T-helper 1 cell treated with Interleukin-12 subunit alpha and Interleukin-12 subunit beta and Interleukin-4 antibody, amounts not matched to agents 30 μg/mL and 1 μg/mL, for 36 hours (primary cell): Measurements from ENCODE around the gene EXOC4.

Experiments used
- H3K27ac Mint-ChIP-seq: one replicate; pipeline ENCODE4 v1.8.0; 2021; ENCODE audit warnings: mild to moderate bottlenecking, mixed read lengths
- H3K27me3 Mint-ChIP-seq: one replicate; pipeline ENCODE4 v1.8.0; 2021; ENCODE audit warnings: low read depth, mixed read lengths
- H3K36me3 Mint-ChIP-seq: one replicate; pipeline ENCODE4 v1.8.0; 2021; ENCODE audit warnings: low read depth, mixed read lengths
- H3K4me1 Mint-ChIP-seq: one replicate; pipeline ENCODE4 v1.8.0; 2021; ENCODE audit warnings: low read depth, mixed read lengths
- H3K4me3 Mint-ChIP-seq: one replicate; pipeline ENCODE4 v1.8.0; 2021; ENCODE audit warnings: mild to moderate bottlenecking, moderate library complexity, mixed read lengths
- H3K9me3 Mint-ChIP-seq: one replicate; pipeline ENCODE4 v1.8.0; 2021; ENCODE audit warnings: mixed read lengths

Gene EXOC4

GRCh38 chr7:134048166-134048565 lies 795.3 kb downstream of the EXOC4 start:
- no peaks in the 10 kb centered on the region for H3K9me3 Mint-ChIP-seq
- H3K36me3 Mint-ChIP-seq, result no peaks in the 10 kb centered on the region
- no peak overlapping the region for H3K27ac Mint-ChIP-seq
- H3K4me3 Mint-ChIP-seq, result no peak overlapping the region
- H3K4me1 Mint-ChIP-seq, result no peaks in the 10 kb centered on the region
- H3K27me3 Mint-ChIP-seq, result no peaks in the 10 kb centered on the region

- Mint-ChIP-seq H3K27ac (no peak overlapping the region), H3K4me1 (no peaks in the 10 kb centered on the region), H3K36me3 (no peaks in the 10 kb centered on the region), H3K4me3 (no peak overlapping the region), H3K27me3 (no peaks in the 10 kb centered on the region), H3K9me3 (no peaks in the 10 kb centered on the region)
These were observed 798.1 kb downstream of the EXOC4 start for GRCh38 chr7:134051020-134051419.

DNA sequence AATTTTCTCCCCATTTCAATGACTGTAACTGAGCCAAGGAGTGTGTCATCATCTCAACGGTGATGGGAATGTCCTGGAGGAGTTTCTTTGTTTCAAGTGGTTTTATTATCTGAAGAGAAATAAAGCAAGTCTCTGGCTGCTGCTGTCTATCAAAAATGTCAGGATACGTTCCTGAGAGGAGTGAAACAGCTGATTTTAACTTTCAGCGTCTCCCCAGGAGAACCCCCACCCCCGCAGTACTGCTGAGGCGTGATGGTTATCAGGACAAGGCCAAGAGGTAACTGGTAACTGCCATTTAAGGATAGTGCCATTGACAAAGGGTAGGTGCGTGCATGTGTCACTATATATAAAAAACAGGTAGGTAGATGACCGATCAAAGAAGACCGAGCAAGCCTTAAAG lies 803.9 kb downstream of the EXOC4 start:
- no peaks in the 10 kb centered on the region for H3K9me3 Mint-ChIP-seq

DNA sequence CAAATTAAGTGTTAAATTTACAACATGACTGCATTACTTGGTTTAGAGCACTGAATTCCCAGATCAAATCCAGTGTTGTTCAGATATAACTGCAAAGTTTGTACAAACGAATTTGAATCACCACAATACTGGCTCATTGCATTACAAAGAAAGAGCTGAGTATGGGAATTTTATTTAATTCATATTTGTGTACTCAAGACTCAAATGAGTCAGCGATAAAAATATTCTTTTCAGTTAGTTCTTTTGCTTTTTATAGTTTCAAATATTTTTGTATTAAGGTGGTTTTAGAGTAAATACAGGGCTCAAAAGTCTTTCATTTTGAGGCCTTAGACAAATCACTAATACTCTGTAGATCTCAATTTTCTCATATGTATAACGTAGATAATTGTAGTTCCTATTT lies 805.6 kb downstream of the EXOC4 start:
- Mint-ChIP-seq H3K27me3 (no peaks in the 10 kb centered on the region), H3K27ac (no peak overlapping the region), H3K36me3 (no peaks in the 10 kb centered on the region), H3K9me3 (no peaks in the 10 kb centered on the region), H3K4me1 (no peaks in the 10 kb centered on the region), H3K4me3 (no peak overlapping the region)

More for the DNA sequence above, 803.9 kb downstream of the EXOC4 start:
- Mint-ChIP-seq H3K4me1 (no peaks in the 10 kb centered on the region), H3K27me3 (no peaks in the 10 kb centered on the region), H3K4me3 (no peak overlapping the region), H3K27ac (no peak overlapping the region), H3K36me3 (no peaks in the 10 kb centered on the region)

DNA sequence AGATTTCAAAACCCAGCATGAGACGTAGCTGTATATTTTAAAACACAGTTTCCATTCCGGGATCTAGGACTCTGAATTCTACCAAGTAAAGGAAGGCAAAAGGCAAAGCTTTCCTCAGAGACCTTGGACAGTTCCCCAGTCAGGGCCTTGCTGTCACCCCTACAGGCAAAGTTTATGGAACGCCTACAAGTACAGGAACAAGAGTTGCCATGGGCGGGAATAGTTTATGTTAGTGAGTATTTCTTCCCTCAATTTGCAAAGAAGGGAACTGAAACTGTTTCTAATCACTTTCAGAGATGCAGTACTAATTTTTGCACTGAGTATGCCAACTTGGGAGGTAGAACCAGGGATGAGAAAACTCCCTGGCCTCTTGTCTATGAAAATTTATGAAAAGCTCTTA lies 806.1 kb downstream of the EXOC4 start:
- H3K9me3 Mint-ChIP-seq, result no peaks in the 10 kb centered on the region

DNA sequence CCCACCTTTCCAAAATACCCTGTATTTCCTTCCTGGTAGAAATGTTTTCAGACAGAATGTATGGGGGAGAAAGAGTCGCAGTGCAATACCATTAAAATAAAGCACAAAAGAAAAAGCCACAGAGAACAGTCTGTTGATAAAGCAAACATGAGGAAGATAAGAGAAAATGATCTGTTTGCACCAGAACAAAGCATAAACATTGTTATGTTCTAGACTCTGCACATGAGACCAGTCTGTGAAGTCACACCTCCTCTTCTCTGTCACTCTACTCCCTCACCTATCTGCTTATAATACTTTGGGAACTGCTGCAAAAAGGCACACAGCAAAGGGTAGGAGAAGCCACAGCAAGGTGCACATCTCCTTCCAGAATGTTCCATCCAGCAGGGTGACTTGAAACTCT lies 807.0 kb downstream of the EXOC4 start:
- Mint-ChIP-seq H3K9me3 (no peaks in the 10 kb centered on the region), H3K27me3 (no peaks in the 10 kb centered on the region), H3K36me3 (no peaks in the 10 kb centered on the region), H3K4me3 (no peak overlapping the region), H3K27ac (no peak overlapping the region), H3K4me1 (no peaks in the 10 kb centered on the region)

More for the DNA sequence above, 806.1 kb downstream of the EXOC4 start:
- no peak overlapping the region for H3K4me3 Mint-ChIP-seq
- H3K27ac Mint-ChIP-seq, result no peak overlapping the region
- H3K27me3 Mint-ChIP-seq, result no peaks in the 10 kb centered on the region
- no peaks in the 10 kb centered on the region for H3K36me3 Mint-ChIP-seq
- no peaks in the 10 kb centered on the region for H3K4me1 Mint-ChIP-seq

GRCh38 chr7:134060874-134061273 lies 808.0 kb downstream of the EXOC4 start:
- Mint-ChIP-seq H3K27me3 (no peaks in the 10 kb centered on the region), H3K36me3 (no peaks in the 10 kb centered on the region), H3K4me1 (no peaks in the 10 kb centered on the region), H3K4me3 (no peak overlapping the region), H3K27ac (no peak overlapping the region), H3K9me3 (no peaks in the 10 kb centered on the region)

DNA sequence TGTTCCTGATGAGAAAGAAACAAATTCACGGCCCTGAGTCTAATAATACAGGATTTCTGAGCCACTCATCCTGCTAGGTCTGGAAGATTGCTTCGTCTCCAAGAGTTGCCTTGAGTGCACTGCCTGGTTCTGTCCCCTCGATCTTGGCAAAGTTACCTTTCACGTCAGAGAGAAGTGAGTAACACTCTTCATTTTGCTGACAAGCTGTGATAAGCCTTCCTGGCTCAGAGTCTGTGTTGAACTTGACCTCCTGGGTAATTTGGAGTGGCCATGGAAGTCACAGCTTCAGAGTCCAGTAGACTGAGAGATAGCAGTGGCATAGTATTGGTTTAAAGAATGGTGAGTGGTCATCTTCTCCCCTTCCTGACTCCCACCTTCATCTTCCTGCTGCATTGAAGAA lies 809.6 kb downstream of the EXOC4 start:
- no peaks in the 10 kb centered on the region for H3K27me3 Mint-ChIP-seq
- H3K27ac Mint-ChIP-seq, result no peak overlapping the region
- no peaks in the 10 kb centered on the region for H3K4me1 Mint-ChIP-seq
- no peak overlapping the region for H3K4me3 Mint-ChIP-seq
- no peaks in the 10 kb centered on the region for H3K9me3 Mint-ChIP-seq
- no peaks in the 10 kb centered on the region for H3K36me3 Mint-ChIP-seq

GRCh38 chr7:134065415-134065814 lies 812.5 kb downstream of the EXOC4 start:
- Mint-ChIP-seq H3K9me3 (no peaks in the 10 kb centered on the region), H3K27me3 (no peaks in the 10 kb centered on the region), H3K36me3 (no peaks in the 10 kb centered on the region), H3K27ac (no peak overlapping the region), H3K4me3 (no peak overlapping the region), H3K4me1 (no peaks in the 10 kb centered on the region)

DNA sequence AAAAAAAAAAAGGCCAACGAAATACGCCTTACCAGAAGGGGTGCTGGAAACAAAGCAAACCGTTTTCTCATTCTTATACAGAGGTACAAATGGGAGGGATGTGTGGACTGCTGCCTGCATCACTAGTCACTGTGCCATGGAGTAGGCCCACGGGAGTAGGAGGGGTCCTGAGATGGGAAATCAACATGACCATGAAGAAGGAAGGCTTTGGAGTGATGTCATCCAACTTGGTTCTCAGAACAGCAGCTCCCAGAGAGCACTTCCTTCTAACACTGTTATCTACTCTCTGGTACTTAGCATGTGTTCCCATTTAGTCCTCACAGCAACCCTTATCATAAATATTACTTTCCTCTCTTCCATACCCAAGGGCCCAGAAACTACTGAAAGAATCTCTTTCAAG lies 814.3 kb downstream of the EXOC4 start:
- no peaks in the 10 kb centered on the region for H3K36me3 Mint-ChIP-seq
- H3K9me3 Mint-ChIP-seq, result no peaks in the 10 kb centered on the region
- no peaks in the 10 kb centered on the region for H3K27me3 Mint-ChIP-seq
- no peak overlapping the region for H3K4me3 Mint-ChIP-seq
- no peak overlapping the region for H3K27ac Mint-ChIP-seq
- H3K4me1 Mint-ChIP-seq, result no peaks in the 10 kb centered on the region

- Mint-ChIP-seq H3K9me3 (no peaks in the 10 kb centered on the region), H3K4me1 (no peaks in the 10 kb centered on the region), H3K4me3 (no peak overlapping the region), H3K36me3 (no peaks in the 10 kb centered on the region), H3K27ac (no peak overlapping the region), H3K27me3 (no peaks in the 10 kb centered on the region)
These were observed 815.8 kb downstream of the EXOC4 start for GRCh38 chr7:134068670-134069069.

DNA sequence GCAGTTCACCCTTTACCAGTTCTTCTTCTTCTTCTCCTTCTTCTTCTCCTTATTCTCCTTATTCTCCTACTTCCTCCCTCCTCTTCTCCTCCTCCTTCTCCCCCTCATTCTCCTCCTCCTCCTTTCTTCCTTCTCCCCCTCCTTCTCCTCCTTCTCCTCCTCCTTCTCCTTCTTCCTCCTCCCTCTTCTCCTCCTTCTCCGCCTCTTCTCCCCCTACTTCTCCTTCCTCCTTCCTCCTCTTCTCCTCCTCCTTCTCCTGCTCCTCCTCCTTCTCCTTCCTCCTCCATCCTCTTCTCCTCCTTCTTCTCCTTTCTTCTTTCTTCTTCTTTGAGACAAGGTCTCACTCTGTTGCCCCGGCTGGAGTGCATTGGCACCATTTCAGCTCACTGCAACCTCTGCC lies 816.3 kb downstream of the EXOC4 start:
- Mint-ChIP-seq H3K27ac (no peak overlapping the region), H3K4me3 (no peak overlapping the region), H3K36me3 (no peaks in the 10 kb centered on the region), H3K4me1 (no peaks in the 10 kb centered on the region), H3K27me3 (no peaks in the 10 kb centered on the region), H3K9me3 (no peaks in the 10 kb centered on the region)

DNA sequence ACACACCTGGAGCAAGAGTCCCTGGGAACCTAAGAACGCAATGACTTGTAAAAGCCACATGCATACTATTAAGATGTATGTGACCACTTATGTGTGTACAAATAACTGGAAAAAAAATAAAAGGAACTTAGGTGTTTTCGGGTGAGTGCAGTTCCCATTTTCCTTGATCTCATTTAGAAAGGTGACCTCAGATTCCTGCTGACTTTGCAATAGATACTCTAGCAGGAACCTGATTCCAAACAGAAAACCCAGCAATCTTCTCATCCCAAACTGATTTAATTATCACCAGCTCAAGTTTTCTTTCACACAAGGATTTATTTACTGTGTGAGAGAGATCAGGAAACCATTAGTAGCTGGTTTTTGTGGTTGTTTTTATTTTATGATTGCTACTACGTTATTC lies 817.8 kb downstream of the EXOC4 start:
- Mint-ChIP-seq H3K9me3 (peaks cover 6% of the 10 kb centered on the region), H3K4me1 (no peaks in the 10 kb centered on the region), H3K27ac (no peak overlapping the region), H3K4me3 (no peak overlapping the region), H3K36me3 (peaks cover under 1% of the 10 kb centered on the region), H3K27me3 (no peaks in the 10 kb centered on the region)

DNA sequence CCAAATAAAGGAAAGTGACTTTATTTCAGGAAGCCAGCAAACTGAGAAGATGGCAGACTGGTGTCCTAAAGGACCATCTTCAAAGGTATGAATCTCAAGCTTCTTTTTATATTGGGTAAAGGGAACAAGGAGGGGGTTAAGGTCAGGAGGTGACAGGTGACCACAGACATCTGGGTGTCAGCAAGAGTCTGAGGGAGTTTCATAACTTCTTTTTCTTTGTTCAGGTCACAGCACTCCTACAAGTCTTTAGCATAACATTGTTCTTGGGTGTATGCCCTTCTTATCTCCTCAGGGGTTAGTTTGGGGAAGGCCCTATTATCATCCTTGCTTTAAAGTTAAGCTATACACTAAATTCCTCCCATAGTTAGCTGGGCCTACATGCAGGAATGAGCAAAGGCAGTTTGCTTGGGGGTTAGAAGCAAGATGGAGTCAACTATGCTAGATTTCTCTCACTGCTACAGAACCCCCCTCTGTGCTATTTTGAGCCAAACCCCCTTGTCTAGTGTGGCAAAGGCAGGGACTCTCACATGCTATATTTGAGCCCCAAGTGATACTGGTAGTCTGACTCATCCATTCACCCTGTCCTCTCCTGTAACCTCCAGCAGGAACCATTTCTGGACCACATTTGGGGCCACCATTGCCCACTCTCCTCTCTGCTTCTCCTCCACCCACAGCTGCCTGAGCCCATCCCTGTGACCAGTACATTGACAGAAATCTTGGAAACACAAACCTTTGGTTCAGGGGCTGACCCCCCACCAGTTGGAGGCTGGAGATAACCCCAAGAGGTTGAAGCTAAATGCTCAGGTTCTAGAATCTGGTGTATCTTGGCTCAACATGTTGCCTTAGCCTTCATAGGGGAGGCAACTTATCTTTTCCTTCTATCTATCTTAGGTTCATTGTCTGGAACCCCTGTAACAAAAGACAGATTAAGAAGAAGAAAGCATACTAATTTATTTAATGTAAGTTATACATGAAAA lies 818.8 kb downstream of the EXOC4 start:
- Mint-ChIP-seq H3K4me1 (no peaks in the 10 kb centered on the region), H3K4me3 (no peak overlapping the region), H3K27ac (no peak overlapping the region), H3K9me3 (peaks cover 8% of the 10 kb centered on the region), H3K36me3 (peaks cover 3% of the 10 kb centered on the region), H3K27me3 (no peaks in the 10 kb centered on the region)

- Mint-ChIP-seq H3K27me3 (no peaks in the 10 kb centered on the region), H3K27ac (no peak overlapping the region), H3K4me1 (no peaks in the 10 kb centered on the region), H3K4me3 (no peak overlapping the region), H3K9me3 (peaks cover 8% of the 10 kb centered on the region), H3K36me3 (peaks cover 3% of the 10 kb centered on the region)
These were observed 820.4 kb downstream of the EXOC4 start for GRCh38 chr7:134073276-134073675.
